CD4-positive, alpha-beta T cell treated with Interleukin-6 for 4 hours (primary cell): ENCODE results near the gene ACIN1.
"Not testable (repeated sequence)": the region's sequence is repeated elsewhere in the genome, so short reads cannot be mapped to it uniquely, and the experiment has no call there.

ENCODE experiments used
- DNase-seq: peaks from one replicate; pipeline ENCODE4 v3.0.0-alpha.2; 2020; ENCODE audit warnings: mixed read lengths

Gene ACIN1

DNA sequence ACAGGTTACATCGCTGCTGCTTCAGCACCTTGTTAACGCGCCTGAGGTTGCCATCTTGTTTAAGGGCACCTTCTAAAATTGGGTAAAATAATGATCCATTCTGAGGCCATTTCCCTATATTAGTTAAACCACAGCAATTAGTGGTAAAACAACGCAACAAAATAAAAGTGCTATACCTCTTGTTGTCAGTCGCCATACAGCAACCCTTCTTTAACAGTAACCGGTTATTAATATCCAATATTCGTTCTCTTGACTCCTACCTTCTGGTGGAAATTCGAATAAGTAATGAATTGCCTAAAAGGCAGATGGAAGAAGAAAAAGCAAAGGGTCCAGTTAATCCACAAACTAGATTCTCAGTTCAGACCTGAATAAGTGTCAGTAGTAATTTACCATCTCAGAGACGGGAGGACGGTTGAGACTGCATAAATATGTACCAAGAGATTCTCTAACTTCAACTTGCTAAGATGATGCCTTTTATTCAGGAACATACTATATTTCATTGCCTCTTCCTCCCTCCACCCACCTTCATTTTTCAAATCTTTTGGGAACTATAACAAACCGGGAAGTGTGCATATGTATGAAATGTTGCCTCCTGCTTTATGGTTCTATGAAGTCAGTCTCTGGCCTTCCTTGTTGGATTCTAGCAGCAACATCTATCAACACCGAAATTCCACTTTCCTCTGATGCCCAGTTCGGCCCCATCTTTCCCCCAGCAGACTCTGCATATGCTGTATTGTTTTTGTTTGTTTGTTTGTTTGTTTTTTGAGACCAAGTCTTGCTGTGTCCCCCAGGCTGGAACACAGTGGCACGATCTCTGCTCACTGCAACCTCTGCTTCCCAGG is 59.4 kb downstream of the ACIN1 start:
- no peak for DNase-seq

DNA sequence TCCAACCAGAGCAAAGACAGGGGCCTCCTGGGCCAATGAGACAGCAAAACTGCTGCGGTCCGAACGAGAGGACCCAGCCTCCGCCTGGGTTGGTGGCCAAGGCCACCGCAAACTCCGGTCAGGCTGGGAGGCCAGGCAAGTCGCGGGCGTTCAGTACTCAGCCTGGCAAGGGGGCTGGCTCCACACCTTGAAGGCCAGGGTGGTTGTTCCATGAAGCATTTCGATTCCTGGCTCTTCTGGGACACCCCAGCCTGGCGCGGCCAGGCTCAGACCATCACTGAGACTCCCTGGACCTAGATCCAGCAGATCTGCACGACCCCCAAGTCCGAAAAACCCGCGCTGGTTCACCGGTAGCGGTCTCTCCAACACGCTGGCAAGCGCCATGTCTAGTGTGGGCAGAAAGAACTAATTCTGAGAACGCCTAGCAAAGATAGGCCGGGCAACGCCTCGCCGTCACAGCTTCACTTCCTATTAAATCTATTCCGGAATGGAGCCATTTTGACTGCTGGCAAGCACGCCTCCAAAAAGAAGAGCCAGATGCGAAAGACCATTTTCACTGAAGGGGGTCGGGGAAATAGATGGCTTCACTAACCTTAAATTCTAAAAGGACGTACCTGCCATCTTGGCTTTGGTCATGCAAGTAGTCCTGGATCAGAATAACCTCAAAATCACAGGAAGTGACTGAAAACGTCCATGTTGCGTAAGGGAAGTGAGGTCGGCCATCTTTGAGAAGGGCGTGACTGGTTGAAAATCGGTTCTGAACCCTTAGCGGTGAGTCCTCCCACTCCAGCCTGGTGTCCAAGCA is 60.2 kb downstream of the ACIN1 start, which contains the start of gene PSMB5:
PSMB5 (minus strand) TSS at position 403 of the 805 bp plus-strand sequence; CDS start at position 384, 19 bp downstream.
- DNase-seq = peak; percentile 89

DNA sequence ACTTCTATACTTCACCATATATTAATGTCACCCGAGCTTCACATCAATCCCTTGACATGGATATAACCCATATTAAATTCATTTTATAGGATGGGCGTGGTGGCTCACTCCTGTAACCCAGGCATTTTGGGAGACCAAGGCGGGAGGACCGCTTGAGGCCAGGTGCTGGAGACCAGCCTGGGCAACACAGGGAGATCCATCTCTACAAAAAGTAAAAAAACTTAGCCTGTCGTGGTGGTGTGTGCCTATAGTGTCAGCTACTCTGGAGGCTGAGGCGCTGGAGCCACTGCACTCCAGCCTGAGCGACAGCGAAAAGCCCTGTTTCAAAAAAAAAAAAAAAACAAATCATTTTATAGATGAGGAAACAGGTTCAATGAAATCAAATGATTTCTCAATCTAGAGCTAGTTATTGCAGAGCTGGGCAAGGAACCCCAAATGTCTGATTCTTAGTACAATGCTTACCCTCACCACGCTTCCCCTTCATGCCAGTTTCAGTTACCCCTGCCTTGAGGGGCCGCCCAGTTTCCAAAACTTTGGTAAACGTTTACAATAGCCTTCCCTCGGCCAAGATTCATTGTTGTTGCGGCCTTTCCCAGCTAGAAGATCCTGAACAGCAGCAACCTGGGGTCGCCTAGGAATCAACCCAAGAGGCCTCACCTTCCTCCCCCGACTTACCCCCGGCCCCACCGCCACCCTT is 61.0 kb downstream of the ACIN1 start:
- DNase-seq = peak; percentile 9

DNA sequence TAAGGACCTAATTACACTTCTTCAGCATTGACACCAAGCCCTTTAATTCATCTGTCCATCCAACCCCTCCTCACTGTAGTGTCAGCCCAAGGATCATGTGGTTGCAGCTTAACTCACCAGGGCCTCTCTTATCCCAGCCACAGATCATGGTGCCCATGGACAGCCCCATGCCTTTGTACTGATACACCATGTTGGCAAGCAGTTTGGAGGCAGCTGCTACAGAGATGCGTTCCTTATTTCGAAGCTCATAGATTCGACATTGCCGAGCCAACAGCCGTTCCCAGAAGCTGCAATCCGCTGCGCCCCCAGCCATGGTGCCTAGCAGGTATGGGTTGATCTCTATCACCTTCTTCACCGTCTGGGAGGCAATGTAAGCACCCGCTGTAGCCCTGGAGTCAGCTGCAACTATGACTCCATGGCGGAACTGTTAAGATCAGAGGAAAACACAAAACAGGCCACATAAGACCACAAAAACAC is 61.6 kb downstream of the ACIN1 start:
- DNase-seq = no peak

DNA sequence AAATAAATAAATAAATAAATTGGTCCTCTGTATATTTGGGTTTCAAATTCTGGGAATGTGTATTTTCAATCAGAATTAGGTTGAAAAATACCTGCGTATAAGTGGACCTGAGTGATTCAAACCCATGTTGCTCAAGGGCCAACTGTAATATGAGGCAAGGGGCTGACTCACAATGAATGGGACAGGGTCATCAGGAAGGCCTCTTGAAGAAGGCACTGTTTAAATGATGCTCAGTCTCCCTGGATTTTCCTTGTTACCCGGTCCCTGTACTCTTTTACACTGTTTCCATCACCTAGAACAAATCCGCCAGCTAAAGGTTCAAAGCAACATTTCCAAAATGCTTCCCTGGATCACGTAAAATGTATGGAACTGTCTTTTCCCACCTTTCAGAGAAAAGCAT is 64.0 kb downstream of the ACIN1 start:
- DNase-seq = no peak

DNA sequence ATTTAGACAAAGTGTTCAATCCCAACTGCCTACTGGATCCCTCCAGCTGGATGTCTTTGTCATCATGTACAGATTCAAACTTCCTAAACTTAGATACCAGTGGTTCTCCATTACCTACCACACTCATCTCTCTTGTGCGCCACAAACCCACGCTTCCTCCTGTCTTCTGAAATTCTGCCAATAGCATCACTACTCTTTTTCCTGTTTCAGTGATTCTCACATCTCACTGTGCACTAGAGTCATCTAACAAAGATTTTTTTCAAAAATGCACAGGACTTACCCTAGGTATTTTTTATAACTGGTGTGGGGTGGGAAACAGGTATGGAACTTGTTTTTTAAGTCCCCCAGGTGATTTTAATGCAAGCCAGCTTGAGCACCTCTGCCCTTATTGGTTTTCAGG is 66.1 kb downstream of the ACIN1 start:
- DNase-seq = peak; percentile 56

DNA sequence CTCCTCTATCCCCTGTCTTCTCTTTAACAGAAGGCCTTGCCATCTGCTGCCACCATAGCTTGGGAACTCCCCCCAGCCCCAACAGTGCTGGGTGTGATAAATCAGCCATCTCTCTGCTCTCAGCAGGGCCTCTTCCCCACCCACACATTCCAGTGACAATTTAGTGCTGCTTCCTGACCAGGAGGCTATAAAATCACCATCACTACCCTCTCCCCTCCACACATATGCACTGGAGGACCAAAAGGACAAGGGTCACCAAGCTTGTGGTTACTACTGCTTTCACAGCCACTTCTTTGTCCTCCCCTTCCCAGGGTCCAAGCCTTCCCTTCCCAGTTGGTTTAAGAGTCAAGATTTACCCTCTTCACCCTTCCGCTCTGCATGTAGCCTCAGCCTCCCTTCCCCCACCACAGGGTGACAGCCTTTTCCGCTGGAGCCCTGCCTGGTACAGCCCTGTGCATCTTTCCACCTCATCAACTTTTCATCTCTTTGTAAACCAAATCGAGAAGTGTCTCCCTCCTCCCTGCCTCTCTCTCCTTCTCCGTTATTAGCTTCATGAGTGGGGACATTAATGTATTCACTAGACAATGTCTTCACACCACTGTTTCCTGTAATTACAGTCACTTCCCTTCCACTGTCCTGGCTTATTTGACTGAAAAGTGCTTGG is 69.7 kb downstream of the ACIN1 start:
- peak; percentile 45 for DNase-seq

DNA sequence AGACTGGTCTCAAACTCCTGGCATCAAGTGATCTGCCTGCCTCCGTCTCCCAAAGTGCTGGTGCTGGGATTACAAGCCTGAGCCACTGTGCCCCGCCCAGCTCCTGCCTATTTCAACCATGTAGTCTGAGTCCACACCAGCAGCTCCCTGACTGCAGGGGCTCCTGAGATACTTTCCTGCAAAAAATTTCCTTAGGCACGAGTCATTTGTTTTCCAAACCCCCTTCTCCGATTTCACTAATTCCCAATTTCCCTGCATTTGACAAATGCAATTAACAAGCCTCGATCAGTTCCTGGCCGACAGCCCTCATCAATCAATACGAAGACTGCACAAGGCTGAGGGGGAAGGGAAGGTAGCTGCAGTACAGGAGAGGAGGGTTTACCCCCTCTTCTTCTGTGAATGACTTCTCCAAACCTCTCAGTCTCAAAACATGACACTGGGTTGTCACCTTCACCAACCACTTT is 70.3 kb downstream of the ACIN1 start:
- DNase-seq = no peak

DNA sequence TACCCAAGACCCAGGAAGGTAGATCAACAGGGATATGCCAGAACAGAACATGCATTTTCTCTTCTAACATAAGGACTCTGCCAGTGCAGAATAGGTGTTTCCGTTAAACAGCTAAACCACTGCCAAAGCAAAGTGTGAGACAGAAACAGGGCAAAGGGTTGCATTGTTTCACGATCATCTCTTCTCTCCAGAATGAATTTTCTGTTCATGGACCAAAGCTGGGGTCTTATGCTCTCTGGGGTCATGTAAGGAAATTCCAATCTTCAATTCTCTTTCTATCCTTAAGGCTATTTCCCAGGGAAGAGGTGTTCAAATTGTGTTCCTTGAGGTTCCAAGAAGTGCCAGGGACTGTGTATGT is 71.2 kb downstream of the ACIN1 start:
- DNase-seq = no peak

DNA sequence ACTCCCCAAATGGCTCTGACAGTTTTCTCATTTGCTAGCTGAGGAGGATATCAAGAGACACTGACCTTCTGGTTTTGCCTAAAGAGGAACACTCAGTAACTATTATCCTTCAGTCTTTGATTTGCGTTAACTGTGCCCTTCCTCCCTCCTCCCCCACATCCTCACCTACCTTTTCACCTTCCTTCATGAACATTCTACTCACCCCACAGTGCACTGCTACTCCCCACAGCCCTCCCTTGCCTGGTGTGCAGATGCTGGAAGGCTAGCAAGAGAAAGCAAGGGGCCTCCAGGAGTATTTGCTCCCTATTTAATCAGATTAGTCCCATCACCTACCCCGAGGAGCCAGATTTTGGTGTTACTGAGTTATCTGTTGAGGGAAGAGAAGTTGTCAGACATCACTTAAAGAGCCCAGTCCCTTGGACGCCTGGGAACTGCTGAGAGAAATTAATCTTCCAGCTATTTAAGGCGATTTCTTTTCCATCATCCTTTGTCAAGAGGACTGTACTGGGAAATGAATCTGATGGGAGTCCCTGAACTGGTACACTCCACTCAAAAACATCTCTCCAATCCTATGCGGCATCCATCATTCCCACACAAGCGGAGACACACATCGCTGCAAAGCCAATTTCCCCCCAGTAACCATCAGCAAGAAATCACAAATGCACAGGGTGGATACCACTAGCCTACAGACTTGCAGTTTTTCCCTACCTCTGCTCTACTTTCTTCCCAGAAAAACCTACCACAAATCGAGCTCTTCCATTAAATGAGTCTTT is 71.7 kb downstream of the ACIN1 start:
- DNase-seq = peak; percentile 49

DNA sequence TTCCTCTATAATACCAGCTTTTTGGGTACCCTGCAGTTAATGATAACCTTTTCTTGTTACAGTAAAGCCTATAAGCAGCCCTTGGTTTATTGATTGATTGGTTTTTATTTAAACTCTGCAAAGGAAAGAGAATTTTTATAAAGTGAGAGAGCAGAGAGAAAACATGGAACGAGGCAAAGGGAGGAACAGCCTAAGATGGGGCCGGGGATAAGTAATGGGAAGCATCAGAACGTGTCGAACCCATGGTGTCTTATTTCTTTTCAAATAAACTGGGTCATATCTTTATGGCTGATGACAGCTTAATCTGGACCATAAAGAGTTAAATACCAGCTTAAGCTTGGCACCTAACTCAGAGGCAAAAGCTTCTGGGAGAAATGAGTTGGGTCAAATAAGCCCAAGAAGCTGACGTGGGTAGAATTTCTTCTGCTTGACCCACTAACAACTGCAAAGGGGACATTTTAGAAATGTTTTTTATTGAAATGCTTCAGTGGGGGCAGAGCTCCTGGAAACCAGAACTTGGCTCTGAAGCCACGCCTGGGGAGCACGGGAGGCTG is 73.0 kb downstream of the ACIN1 start:
- no peak for DNase-seq

DNA sequence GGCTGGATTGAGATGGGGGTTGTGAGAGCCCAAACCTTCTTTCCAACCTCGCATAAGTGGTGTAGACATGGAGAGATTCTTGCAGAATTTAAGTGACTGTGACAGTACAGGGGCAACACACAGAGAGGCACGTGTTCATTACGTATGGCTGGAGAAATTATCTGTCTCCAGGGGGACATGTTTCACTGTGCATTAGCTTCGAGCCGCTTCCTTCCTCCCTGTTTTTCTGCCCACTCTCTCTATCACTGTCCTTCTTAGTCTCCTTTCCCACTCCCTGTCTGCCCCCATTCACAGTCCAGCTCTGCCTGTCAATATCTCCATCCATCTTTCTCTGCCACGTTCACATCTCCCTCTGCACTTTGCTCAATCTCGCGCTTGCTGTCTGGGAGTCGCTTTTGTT is 73.5 kb downstream of the ACIN1 start:
- DNase-seq = no peak

DNA sequence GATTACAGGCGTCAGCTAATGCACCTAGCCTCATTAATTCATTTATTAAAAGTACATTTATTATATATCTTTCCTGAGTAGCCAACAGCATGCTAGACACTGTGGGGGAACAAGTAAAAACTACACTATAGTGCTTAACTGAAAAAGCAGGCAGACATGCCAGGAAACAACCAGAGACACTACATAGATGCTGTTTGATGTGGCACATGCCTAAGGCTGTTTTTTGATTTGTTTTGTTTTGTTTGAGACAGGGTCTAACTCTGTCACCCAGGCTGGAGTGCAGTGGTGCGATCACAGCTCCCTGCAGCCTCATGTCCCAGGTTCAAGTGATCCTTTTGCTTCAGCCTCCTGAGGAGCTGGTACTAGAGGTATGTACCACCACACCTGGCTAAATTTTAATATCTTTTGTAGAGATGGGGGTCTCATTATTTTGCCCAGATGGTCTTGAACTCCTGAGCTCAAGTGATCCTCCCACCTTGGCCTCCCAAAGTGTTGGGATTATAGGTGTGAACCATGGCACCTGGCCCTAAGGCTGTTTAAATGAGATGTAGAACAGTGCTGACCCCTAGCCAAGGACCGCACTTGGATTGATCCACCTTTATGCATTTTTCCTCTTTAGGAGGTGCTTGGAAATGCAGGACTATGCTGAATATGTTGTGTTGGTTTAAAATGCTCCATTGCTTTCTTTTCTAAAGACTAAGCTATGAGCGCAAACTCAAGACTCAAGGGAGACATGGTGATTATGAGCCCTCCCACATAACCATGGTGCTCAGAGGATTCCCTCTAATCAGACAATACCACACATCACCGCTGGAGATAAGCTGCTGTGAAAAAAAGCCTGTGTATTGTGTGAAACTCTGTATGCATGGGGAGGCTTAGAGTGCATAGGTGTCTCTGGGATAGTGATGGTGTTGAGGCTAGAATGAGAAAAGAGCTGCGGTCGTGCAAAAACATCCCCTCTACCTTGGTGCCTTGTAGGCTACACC is 74.5 kb downstream of the ACIN1 start:
- DNase-seq = peak; percentile 32

DNA sequence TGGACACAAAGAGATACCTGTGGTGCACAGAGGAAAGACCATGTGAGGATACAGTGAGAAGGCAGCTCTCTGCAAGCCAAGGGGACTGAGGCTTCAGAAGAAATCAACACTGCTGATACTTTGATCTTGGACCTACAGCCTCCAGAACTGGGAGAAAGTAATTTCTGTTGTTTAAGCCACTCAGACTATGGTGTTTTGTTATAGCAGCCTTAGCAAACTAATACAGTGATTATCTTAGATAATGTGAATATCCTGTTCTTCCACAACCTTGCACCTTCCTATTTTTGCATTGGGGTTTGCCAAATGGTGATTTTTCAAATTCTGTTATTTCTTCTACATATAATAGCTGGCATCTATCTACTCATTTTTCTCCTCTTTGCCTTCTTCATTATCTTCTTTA is 76.8 kb downstream of the ACIN1 start:
- no peak for DNase-seq

DNA sequence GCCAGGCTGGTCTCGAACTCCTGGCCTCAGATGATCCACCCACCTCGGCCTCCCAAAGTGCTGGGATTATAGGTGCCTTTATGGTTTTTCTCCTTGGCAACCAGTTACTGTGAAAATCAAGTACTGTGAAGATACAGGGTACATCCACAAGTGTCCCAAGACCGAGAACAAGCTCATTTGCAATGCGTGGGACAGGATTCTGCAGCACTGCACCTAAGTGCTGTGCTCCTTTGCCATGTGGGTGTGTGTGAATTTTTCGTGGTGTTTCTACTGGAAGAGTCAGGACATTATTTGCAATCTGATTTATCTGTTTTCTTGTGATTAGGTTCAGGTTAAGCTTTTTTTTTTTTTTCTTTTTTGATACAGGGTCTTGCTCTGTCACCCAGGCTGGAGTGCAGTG is 77.8 kb downstream of the ACIN1 start:
- no peak for DNase-seq

DNA sequence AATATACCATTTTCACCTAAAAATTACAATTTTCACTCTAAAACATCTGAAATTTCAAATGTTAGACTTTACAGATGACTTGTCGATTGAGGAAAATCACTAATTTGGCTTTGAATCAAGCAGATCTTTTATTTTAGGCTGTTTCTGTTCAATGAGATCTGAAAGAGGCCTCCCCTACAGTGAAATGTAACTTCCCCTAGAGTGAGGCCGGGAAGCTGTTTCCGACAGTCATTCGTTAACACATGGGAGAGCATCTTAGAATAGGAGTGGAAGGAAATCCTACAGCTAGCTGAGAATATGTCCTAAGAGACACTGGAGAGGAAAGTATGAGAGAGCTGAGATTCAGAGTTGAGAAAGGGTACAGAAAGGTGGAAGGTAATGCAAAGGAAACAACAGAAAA is 79.3 kb downstream of the ACIN1 start:
- DNase-seq = no peak

DNA sequence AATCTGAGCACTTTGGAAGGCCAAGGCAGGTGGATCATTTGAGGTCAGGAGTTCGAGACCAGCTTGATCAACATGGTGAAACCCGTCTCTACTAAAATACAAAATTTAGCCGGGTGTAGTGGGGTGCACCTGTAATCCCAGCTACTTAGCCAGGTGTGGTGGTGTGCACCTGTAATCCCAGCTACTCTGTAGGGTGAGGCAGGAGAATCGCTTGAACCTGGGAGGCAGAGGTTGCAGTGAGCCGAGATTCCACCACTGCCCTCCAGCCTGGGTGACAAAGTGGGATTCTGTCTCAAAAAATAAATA is 81.2 kb downstream of the ACIN1 start:
- DNase-seq = not testable (repeated sequence)

DNA sequence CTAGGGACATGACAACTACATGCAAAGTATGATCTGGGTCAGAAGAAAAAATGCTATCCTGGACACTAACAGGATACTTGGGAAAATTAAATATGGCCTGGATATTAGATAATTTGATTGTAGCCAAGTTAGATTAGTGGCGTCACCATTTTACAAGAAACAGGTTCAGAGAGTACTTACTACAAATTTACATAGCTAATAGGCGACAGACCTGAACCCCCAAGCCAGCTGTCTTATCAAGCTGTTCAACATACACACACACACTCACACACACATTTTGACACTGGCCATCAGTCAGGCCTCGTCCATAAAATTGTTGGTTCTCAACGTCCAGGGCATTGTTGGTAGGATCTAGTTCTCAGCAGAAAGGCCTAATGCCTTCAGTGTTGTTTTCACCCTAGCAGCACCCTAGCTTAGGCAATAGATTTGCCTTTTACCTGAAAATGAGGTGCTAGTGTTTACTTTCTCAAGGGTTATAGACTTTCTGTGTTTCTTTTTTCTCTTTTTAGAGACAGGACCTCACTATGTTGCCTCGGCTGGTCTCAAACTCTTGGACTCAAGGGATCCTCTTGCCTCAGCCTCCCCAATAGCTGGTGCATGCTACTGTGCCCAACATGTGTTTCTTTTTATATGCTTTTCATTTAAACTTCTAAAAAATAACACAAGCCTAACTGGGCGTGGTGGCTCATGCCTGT is 81.7 kb downstream of the ACIN1 start:
- no peak for DNase-seq

DNA sequence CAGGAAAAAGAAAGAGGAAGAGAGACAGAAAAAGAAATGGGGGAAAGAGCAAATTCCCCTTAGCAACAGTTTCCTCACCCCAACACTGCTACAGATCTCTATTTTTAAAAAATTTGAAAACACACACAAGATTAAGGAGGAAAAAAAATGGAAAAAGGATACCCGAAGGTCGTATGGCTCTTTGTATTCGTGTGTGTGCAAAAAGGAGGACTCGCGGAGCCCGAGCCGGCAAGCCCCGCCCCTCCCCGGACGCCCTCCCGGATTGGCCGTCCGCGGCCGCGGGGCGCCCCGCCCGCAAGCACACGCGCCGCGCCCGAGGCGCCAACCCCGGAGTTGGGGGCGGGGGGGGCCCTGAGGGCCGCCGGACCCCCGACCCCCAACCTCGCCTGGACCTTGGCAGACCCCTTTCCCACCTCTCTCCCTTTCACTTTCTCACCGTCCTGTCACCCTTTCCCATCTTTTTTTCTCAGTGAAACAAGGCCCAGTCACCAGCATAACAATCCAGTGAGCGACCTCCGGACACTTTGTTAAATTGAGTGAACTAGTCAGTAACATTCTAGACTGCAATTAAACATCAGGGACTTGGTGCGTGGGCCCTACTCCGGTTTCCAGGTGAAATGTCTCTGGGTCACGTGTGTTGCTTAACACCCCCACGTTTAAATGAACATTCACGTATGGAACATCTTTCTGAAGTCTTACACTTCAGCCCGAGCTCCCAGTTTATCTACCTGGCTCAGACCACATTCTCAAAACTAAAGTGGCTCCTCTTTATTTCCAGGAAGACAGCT is 84.8 kb downstream of the ACIN1 start, which contains the start of gene C14orf93:
C14orf93 (minus strand) TSS at position 205 of the 788 bp plus-strand sequence. CDS start 11,120 bp downstream, outside the sequence.
- DNase-seq = peak; percentile 88
